NCI-H2171 treated with DMSO at 0.1 percent for 48 hours (cell line): ENCODE results near the gene NANP.
"Not testable (repeated sequence)": the region's sequence is repeated elsewhere in the genome, so short reads cannot be mapped to it uniquely, and the experiment has no call there.

Experiments used
- DNase-seq: peaks from one replicate; lab custom pipeline; 2025; lab: John Stamatoyannopoulos, UW

Gene NANP

GRCh38 chr20:25606094-25606695, 17.6 kb downstream of the NANP start:
- DNase-seq: no peak

GRCh38 chr20:25605148-25605547, 18.7 kb downstream of the NANP start:
- DNase-seq: no peak

DNA sequence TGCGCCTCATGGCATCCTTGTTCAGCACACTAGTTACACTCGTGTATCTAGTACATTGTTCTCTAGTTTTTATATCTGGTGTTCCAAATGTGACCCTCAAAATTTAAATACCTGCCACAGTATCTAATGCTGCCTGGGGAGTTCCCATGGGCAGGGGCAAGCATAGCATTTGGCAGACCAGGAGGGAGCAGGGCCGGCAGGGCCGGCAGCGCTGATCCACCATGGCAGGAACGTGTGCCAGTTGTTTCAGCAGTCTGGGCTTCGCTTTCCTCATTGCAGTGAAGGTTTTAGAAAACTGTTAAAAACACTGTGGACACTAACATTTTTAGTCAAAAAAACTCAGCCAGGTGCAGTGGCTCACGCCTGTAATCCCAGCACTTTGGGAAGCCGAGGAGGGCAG, 19.2 kb downstream of the NANP start:
- no peak for DNase-seq

GRCh38 chr20:25602914-25603309, 20.9 kb downstream of the NANP start:
- not testable (repeated sequence) for DNase-seq

- not testable (repeated sequence) for DNase-seq
Observed at GRCh38 chr20:25602191-25602913, 21.5 kb downstream of the NANP start.

DNA sequence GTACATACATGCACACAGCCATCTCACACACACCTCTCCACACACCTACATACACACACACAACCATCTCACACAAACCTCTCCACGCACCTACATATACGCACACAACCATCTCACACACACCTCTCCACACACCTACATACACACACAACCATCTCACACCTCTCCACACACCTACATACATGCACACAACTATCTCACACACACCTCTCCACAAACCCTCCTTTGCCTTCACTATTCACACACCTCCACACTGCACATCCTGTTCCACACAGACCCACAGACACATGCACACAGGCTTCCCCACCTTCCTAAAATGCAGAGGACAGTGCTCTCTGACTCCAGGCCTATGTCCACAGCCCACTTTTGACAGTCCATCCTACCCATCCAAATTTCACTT, 22.2 kb downstream of the NANP start:
- no peak for DNase-seq

- no peak for DNase-seq
Observed at GRCh38 chr20:25600632-25601031, 23.2 kb downstream of the NANP start.

- DNase-seq: peak; percentile 72
Observed at GRCh38 chr20:25592135-25592852, 31.5 kb downstream of the NANP start.

DNA sequence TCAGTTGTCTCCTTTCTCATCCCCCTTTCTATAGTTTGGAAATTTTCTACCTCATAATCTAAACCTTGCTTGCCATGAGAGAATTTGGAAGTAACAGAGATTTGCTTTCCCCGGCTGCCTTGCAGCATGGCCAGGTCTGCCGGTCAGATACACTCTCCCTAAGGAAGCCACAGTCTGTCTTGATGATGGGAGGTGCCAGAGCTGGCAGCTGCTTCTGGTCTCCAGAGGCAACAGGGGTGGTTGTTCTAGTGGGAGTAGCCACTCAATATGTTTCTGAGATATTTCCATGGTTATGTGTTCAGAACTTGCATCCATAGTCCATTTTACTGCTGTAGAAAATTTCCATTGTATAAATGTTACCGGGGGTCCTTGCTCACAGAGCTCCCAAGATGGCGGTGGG, 33.0 kb downstream of the NANP start:
- DNase-seq: not testable (repeated sequence)

GRCh38 chr20:25588491-25588890, 35.3 kb downstream of the NANP start:
- DNase-seq: no peak

GRCh38 chr20:25587536-25587935, 36.3 kb downstream of the NANP start:
- DNase-seq: no peak

- DNase-seq: no peak
Observed at GRCh38 chr20:25586877-25587276, 36.9 kb downstream of the NANP start.

DNA sequence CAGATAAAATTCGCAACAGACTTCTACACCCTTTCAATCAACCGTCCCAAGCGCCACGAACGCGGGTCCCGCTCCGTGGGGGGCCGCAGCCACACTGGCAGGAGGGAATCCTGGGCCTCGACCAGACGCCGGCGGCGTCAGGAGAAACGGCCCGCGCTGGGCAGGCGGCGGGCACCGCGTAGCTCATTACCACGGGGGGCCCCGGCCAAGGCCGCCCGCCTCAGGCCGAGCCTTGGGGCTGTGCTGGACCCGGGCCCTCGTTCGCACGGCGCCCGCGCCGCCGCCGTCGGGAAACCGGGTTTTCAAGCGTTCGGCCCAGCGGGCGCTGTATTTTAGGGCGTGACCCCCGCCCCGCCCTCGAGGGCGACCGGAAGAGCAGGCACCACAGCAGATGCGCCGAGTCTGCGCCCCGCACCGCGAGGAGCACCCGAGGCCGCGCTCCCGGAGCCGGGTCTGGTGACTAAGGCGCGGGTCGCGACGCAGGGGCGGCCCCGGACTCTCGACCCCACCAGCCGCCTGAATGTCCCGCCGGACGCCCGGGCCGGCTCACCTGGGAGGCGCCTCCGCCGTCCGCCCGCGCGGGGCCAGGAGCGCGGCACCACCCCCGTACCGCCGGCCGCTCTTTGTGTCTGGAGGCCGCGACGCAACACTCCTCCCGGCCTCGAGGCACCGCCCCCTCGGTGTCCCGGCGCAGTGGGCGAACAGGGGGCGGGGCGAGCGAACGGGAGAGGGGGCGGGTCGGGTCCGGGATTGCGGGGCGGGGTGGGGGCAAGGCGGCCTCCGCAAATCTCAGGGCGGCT, 38.7 kb downstream of the NANP start, which contains the start of gene NINL:
TSS of gene NINL (minus strand) at position 627 of the 800 bp plus-strand sequence. CDS start 58,944 bp downstream, outside the sequence.
- peak; percentile 68 for DNase-seq

DNA sequence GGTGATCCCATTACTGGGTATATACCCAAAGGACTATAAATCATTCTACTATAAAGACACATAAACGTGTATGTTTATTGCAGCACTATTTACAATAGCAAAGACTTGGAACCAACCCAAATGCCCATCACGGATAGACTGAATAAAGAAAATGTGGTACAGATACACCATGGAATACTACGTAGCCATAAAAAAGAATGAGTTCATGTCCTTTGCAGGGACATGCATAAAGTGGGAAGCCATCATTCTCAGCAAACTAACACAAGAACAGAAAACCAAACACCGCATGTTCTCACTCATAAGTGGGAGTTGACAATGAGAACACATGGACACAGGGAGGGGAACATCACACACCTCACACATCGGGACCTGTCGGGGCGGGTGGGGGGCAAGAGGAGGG, 40.2 kb downstream of the NANP start:
- not testable (repeated sequence) for DNase-seq

- DNase-seq: no peak
Observed at GRCh38 chr20:25580711-25581110, 43.1 kb downstream of the NANP start.

DNA sequence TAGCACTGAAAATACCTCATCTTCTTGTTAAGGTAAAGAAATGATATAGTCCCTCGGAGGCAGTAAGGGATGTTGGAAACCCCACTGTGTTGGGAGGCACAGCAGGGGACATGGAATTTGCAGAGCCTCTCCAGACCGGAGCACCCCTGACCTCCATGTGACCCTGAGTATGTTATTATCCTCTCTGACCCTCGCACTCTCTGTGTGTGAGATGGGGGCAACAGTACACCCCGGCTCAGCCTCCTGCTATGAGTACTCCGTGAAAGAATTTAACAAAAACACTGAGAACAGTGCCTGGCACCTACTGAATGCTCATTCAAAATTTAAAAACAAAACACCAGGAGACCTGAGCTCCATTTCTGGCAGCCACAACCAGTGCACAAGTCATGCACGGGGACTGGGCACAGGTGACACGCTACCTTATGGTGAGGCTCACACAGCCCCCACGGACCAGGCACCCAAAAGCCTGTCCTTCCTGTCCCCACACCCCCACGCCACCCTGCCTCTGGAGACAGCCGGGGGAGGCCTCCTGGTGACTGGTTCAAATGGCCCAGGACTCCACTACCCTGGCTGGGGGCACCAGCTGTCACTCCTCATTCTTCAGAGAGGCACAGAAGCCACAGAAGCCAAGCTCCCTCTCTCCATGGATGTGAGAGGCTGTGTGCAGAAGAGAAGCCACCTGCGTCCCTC, 44.6 kb downstream of the NANP start:
- DNase-seq: peak; percentile 88

- no peak for DNase-seq
Observed at GRCh38 chr20:25576783-25577530, 46.9 kb downstream of the NANP start.

DNA sequence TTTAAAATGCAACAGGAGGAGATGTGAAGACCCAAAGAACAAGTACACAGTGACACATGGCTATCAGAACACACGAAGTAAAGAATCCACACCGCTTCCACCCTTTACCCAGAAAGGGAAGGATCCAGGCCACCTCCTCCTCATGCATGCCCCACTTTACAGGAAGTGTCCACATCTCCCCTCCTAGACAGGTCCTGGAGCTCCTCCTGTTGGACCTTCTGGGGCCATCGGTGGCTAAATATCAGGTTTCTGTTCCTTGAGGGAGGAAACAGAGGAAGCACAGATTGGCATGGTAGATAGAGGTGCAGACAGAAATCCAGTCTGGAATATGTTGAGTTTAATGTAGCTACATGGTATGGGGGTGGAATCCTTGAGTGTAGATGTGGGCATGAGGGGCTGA, 49.4 kb downstream of the NANP start:
- DNase-seq: no peak

- no peak for DNase-seq
Observed at GRCh38 chr20:25573288-25574251, 50.2 kb downstream of the NANP start.

GRCh38 chr20:25571817-25572216, 52.0 kb downstream of the NANP start:
- DNase-seq: peak; percentile 66
